A549 (cell line): ENCODE data around the gene ARMC9. TPM values are rescaled to one million over a fixed set of nuclear protein-coding genes. Genes with fewer than 3 reads are reported as not detected.
A peak's percentile ranks its signal among the peaks of the same experiment; 100 is the strongest.

Experiments used
- ATAC-seq, 2 experiments: fragments of 200-7000 bp in 1 of 2; fragments of >200 bp in 1 of 2; cut with Nextera tagmentation in 1 of 2; cut with Tn5 transposase in 1 of 2; 3 replicates each; pipeline versions ENCODE4 v1.8.0 to v1.9.1; 2018 to 2020; ENCODE audit warnings: mild to moderate bottlenecking in 1 of 2, moderate library complexity in 1 of 2
- CTCF ChIA-PET: fragments of 300-600 bp; sonication (Branson Sonifier 250); formaldehyde crosslinking; extraction: SDS; loops from one replicate; lab custom pipeline; 2021; ENCODE audit warnings: antibody characterized with exemption, inconsistent platforms; lab: Yijun Ruan, JAX
- POLR2A ChIA-PET: fragments of 350-600 bp; formaldehyde crosslinking; extraction: SDS; loops from one replicate; lab custom pipeline; 2021; ENCODE audit warnings: antibody characterized with exemption, inconsistent platforms; lab: Yijun Ruan, JAX
- DNase-seq, 2 experiments: peaks; one replicate each; pipeline versions ENCODE4 v3.0.0 to v3.0.0-alpha.2; 2011 to 2016; ENCODE audit warnings: low read depth in 1 of 2, low spot score in 1 of 2
- FAIRE-seq: peaks from 2 replicates; lab custom pipeline; 2011; peaks lifted over from hg19 to GRCh38; lab: Jason Lieb, UNC
- H3K27ac ChIP-seq, 2 experiments: fragments of >200 bp; sonication (Bioruptor Twin); formaldehyde crosslinking; 3 replicates each; pipeline ENCODE4 v1.5.1; 2016 to 2017
- H3K4me1 ChIP-seq: fragments of >200 bp; sonication (Bioruptor Twin); formaldehyde crosslinking; 3 replicates; pipeline ENCODE4 v1.6.1; 2016
- H3K4me2 ChIP-seq: fragments of >200 bp; sonication (Bioruptor Twin); formaldehyde crosslinking; 3 replicates; pipeline ENCODE4 v1.6.1; 2016
- H3K4me3 ChIP-seq: fragments of >200 bp; sonication (Bioruptor Twin); formaldehyde crosslinking; 3 replicates; pipeline ENCODE4 v1.5.1; 2016
- H3K9me3 ChIP-seq: fragments of >200 bp; sonication (Bioruptor Twin); formaldehyde crosslinking; 3 replicates; pipeline ENCODE4 v1.6.1; 2016
- BCL3 ChIP-seq: fragments of >200 bp; sonication (Bioruptor Twin); formaldehyde crosslinking; IDR thresholded peaks from 3 replicates; pipeline ENCODE4 v1.6.1; 2016
- CBX8 ChIP-seq: fragments of 200-600 bp; sonication (generic); IDR thresholded peaks from 2 replicates; pipeline ENCODE4 v1.6.1; 2016
- CEBPB ChIP-seq, 2 experiments: fragments of >200 bp in 1 of 2; sonication (Bioruptor Twin) in 1 of 2; formaldehyde crosslinking in 1 of 2; IDR thresholded peaks; 2 replicates each; pipeline ENCODE4 v1.6.1; 2012 to 2016
- CHD2 ChIP-seq: fragments of 150-350 bp; IDR thresholded peaks from 2 replicates; pipeline ENCODE4 v1.6.1; 2014; ENCODE audit warnings: low read length; ENCODE audit not compliant: partially characterized antibody
- EHF ChIP-seq: fragments of 250-450 bp; sonication (Bioruptor Pico); IDR thresholded peaks from 2 replicates; pipeline ENCODE4 v1.5.0; 2020; ENCODE audit warnings: mild to moderate bottlenecking
- EHMT2 ChIP-seq: fragments of 200-600 bp; sonication (generic); IDR thresholded peaks from 2 replicates; pipeline ENCODE4 v1.6.1; 2016; ENCODE audit warnings: antibody characterized with exemption, low read depth, mild to moderate bottlenecking, moderate library complexity
- ELK1 ChIP-seq: fragments of 150-350 bp; IDR thresholded peaks from 2 replicates; pipeline ENCODE4 v1.6.1; 2014; ENCODE audit warnings: low read depth, mild to moderate bottlenecking, low read length
- FOSB ChIP-seq: fragments of 250-450 bp; sonication (Bioruptor Pico); IDR thresholded peaks from 2 replicates; pipeline ENCODE4 v1.5.0; 2020; ENCODE audit warnings: mild to moderate bottlenecking, moderate library complexity
- FOXS1 ChIP-seq: fragments of 250-450 bp; sonication (Bioruptor Pico); IDR thresholded peaks from 2 replicates; pipeline ENCODE4 v1.5.0; 2020; ENCODE audit warnings: mild to moderate bottlenecking, moderate library complexity
- GATA3 ChIP-seq: IDR thresholded peaks from 2 replicates; pipeline ENCODE4 v1.6.1; 2012; ENCODE audit warnings: borderline replicate concordance
- HES2 ChIP-seq: fragments of >200 bp; sonication (Bioruptor Twin); formaldehyde crosslinking; IDR thresholded peaks from 2 replicates; pipeline ENCODE4 v1.6.1; 2016
- HOXB5 ChIP-seq: fragments of 250-450 bp; sonication (Bioruptor Pico); IDR thresholded peaks from 2 replicates; pipeline ENCODE4 v1.5.0; 2020; ENCODE audit warnings: mild to moderate bottlenecking, moderate library complexity
- JUNB ChIP-seq: fragments of >200 bp; sonication (Bioruptor Twin); formaldehyde crosslinking; IDR thresholded peaks from 2 replicates; pipeline ENCODE4 v1.6.1; 2016
- KDM5A ChIP-seq: fragments of 200-600 bp; sonication (generic); IDR thresholded peaks from 2 replicates; pipeline ENCODE4 v1.6.1; 2016; ENCODE audit warnings: antibody characterized with exemption, mild to moderate bottlenecking
- MAFK ChIP-seq: fragments of 450-650 bp; IDR thresholded peaks from 2 replicates; pipeline ENCODE4 v1.6.1; 2014; ENCODE audit not compliant: partially characterized antibody
- NPAS2 ChIP-seq: fragments of 250-450 bp; sonication (Bioruptor Pico); IDR thresholded peaks from 2 replicates; pipeline ENCODE4 v1.8.0; 2022; ENCODE audit warnings: mild to moderate bottlenecking, moderate library complexity, borderline replicate concordance
- NR3C1 ChIP-seq: fragments of >200 bp; sonication (Bioruptor Twin); formaldehyde crosslinking; IDR thresholded peaks from 3 replicates; pipeline ENCODE4 v1.6.1; 2017
- PHF8 ChIP-seq: fragments of 200-600 bp; sonication (generic); IDR thresholded peaks from 2 replicates; pipeline ENCODE4 v1.6.1; 2016; ENCODE audit warnings: low read depth, mild to moderate bottlenecking, antibody characterized with exemption, moderate library complexity, borderline replicate concordance
- RAD21 ChIP-seq, 2 experiments: fragments of >200 bp in 1 of 2; sonication (Bioruptor Twin) in 1 of 2; formaldehyde crosslinking in 1 of 2; IDR thresholded peaks in 1 of 2; conservative IDR thresholded peaks in 1 of 2; 2 replicates in 1 of 2; 3 replicates in 1 of 2; pipeline ENCODE4 v1.6.1; 2012 to 2018; ENCODE audit warnings: inconsistent platforms in 1 of 2
- RCOR1 ChIP-seq: fragments of 150-350 bp; IDR thresholded peaks from 2 replicates; pipeline ENCODE4 v1.6.1; 2014; ENCODE audit warnings: antibody characterized with exemption, low read length, low read depth
- SREBF2 ChIP-seq: fragments of 450-650 bp; IDR thresholded peaks from 2 replicates; pipeline ENCODE4 v1.6.1; 2014; ENCODE audit warnings: mild to moderate bottlenecking, moderate library complexity
- TP53 ChIP-seq: fragments of 250-450 bp; sonication (Bioruptor Pico); IDR thresholded peaks from 2 replicates; pipeline ENCODE4 v1.5.0; 2021; ENCODE audit warnings: mild to moderate bottlenecking, moderate library complexity
- ZC3H11A ChIP-seq: fragments of 450-650 bp; IDR thresholded peaks from 2 replicates; pipeline ENCODE4 v1.6.1; 2014; ENCODE audit warnings: antibody characterized with exemption, mild to moderate bottlenecking
- WGBS: methylation state at CpG from one replicate; pipeline ENCODE4 v1.1.6; 2017; ENCODE audit errors: missing lambda C conversion rate; 5-methylcytosine and 5-hydroxymethylcytosine counted together
- polyA plus RNA-seq, 4 experiments: library from polyadenylated mRNA; depleted of rRNA in 3 of 4; stranded (reverse); fragments of >200 nt; fragmentation: RNase III in 1 of 4; extraction: RNeasy Plus Mini Kit Qiagen cat#74134 plus additional on column Dnase treatment in 1 of 4; gene quantifications; 2 replicates in 3 of 4; 3 replicates in 1 of 4; pipeline ENCODE4 v1.2.3, GENCODE V29; 2011 to 2017
- TF ChIP-seq, protein P1 (sequence below): fragments of 450-650 bp; IDR thresholded peaks from 2 replicates; pipeline ENCODE4 v1.6.1; 2014; ENCODE audit warnings: antibody characterized with exemption

Gene ARMC9
- polyA plus RNA-seq, 2 of the 4 experiments (the other 2 are of a cell fraction) = 12.0 to 14.1 TPM

DNA sequence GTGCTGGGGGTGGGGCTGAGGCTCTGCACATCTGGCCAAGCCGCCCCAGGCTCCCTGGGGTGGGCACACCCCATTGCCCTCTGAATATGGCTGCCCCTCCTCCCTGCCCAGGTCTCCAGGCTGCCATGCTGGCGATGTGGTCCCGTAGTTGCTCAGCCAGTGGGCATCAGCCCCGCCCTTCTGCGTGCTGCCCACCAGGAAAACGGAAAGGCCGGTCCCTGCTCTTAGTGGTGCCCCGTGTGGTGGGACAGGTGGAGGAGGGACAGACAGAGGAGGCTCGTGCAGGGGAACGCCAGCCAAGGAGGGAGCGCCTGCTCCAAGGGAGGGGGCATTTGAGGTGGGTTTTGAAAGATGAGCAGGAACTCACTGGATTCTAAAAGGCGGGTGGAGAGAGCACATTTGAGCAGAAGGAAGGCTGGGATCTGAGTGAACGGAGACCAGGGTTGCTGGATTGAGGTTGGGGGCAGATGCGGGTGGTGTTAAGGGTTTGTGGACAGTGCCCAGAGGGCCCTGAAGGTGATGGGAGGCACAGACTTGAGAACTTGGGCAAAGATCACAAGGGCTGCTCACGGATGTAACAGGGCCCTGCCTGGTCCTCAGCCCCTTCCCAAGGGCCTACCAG, 190.4 kb downstream of the ARMC9 start:
- FAIRE-seq (no peak), ATAC-seq (peak in 1 of 2 experiments; percentile 16; a peak in 2 of 6 replicates), DNase-seq (no peak)
- Histone ChIP-seq H3K4me2 (peak overlapping the region; percentile 20; the same call in 2 of the 3 replicates), H3K4me3 (no peak overlapping the region), H3K27ac (peak overlapping the region; percentile 29 to 70; a peak in 3 of 6 replicates), H3K4me1 (peaks cover 12% of the 10 kb centered on the region), H3K9me3 (peaks cover 6% of the 10 kb centered on the region; the same call in 1 of the 3 replicates)
- ChIA-PET POLR2A (interaction anchor here (1.1 kb wide), 1 partner anchor 12 kb away, joined by 3 read pairs; no protein-coding TSS in a partner anchor), CTCF (interaction anchor here (1.3 to 1.7 kb wide), 2 partner anchors 92 to 161 kb away, joined by 3 to 4 read pairs; no protein-coding TSS in a partner anchor)
- 90% methylated on average over 10 of the region's 15 CpGs for WGBS
- no peak for TF ChIP-seq FOSB (CRISPR knock-in tag)
- no peak for TF ChIP-seq EHMT2
- TF ChIP-seq HOXB5 (CRISPR knock-in tag) = no peak
- no peak for TF ChIP-seq CBX8
- TF ChIP-seq TP53 (CRISPR knock-in tag) = no peak
- no peak for TF ChIP-seq NR3C1
- no peak for TF ChIP-seq ZC3H11A
- no peak for TF ChIP-seq SREBF2
- no peak for TF ChIP-seq ELK1
- no peak for TF ChIP-seq JUNB
- no peak for TF ChIP-seq BCL3
- no peak for TF ChIP-seq RCOR1
- TF ChIP-seq NPAS2 (CRISPR knock-in tag) = no peak
- TF ChIP-seq MAFK = no peak
- TF ChIP-seq RAD21 (conservative IDR thresholded peaks at IDR 0.05 in 1 of 2, IDR thresholded peaks at IDR 0.05 in 1 of 2) = no peak
- TF ChIP-seq FOXS1 (CRISPR knock-in tag) = no peak

GRCh38 chr2:231390667-231391066, 192.2 kb downstream of the ARMC9 start:
- ATAC-seq = no peak
- peaks cover 16% of the 10 kb centered on the region for H3K4me1 ChIP-seq
- H3K4me3 ChIP-seq = no peak overlapping the region
- no peak overlapping the region for H3K4me2 ChIP-seq
- no peak for DNase-seq
- WGBS = 87% methylated on average over 8 of the region's 8 CpGs
- no peak for FAIRE-seq
- TF ChIP-seq SREBF2 (no peak), CHD2 (no peak), KDM5A (no peak), GATA3 (no peak), EHF (CRISPR knock-in tag) (no peak), FOSB (CRISPR knock-in tag) (no peak), CEBPB (IDR thresholded peaks at IDR 0.05) (no peak), PHF8 (no peak), HES2 (no peak), NPAS2 (CRISPR knock-in tag) (no peak)
- TF ChIP-seq, protein P1, sequence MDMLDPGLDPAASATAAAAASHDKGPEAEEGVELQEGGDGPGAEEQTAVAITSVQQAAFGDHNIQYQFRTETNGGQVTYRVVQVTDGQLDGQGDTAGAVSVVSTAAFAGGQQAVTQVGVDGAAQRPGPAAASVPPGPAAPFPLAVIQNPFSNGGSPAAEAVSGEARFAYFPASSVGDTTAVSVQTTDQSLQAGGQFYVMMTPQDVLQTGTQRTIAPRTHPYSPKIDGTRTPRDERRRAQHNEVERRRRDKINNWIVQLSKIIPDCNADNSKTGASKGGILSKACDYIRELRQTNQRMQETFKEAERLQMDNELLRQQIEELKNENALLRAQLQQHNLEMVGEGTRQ = no peak
- CTCF ChIA-PET = interaction anchor here (1.0 to 1.3 kb wide), 3 partner anchors 17 to 22 kb away, joined by 3 read pairs; no protein-coding TSS in a partner anchor
- no peaks in the 10 kb centered on the region for H3K9me3 ChIP-seq
- POLR2A ChIA-PET = no interaction called here
- H3K27ac ChIP-seq = no peak overlapping the region
